GOT3 (cell line): ENCODE measurements around the gene SRRM4.
"Not testable (repeated sequence)": the region's sequence is repeated elsewhere in the genome, so short reads cannot be mapped to it uniquely, and the experiment has no call there.

ENCODE experiments used
- DNase-seq: peaks from one replicate; lab custom pipeline; 2025; ENCODE audit warnings: mixed read lengths; lab: John Stamatoyannopoulos, UW

The SRRM4 gene

DNA sequence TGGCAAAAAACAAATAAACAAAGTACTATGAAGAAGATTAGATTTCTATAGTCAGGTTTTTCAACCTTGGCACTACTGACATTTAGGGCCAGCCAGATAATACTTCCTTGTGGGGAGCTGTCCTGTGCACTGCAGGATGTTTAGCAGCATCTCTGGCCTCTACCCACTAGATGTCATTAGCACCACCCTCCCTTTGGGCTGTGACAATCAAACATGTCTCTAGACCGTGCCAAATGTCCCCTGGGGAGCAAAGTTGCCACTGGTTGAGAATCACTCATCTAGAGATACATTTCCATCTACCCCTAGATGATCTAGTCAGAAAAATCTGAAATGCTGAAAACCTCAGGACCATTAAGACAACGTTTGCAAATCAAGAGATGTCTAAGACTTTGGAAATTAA, 29.9 kb downstream of the SRRM4 start:
- no peak for DNase-seq

DNA sequence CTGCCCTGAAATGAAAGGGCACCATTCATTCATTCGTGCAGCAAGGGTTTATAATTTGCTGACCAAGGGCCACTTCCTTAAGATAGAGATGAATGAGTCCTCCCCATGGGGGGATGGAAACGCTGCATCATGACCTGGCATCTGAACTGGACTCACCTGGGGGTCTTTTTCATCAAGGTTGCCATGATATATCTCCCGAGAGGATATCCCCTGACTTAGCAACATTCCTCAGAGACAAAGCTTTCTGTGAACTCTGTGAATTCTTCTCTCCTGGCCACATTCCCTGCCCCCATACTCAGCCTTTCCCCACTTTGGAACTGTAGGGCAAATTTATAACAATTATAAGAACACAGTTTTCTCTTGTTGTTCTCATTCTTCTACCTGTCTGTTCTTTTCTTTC, 30.8 kb downstream of the SRRM4 start:
- no peak for DNase-seq

DNA sequence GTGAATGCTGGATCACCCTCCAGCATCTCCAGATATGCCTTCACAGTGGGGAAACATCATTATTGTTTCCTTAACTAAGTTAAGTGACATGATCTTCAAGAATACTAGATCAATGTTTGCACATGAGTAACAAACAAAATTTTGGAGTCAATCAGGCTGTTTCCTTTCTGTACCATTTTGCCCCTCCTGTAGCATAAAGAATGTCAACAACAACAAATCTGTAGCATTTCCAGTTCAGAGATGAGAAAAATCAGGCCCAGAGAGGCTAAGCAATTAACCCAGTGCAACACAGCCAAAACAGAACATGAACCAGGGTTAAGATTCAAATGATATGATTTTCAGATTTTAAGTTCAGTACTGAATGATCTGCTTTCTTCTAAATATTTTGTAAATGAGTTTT, 31.7 kb downstream of the SRRM4 start:
- no peak for DNase-seq

DNA sequence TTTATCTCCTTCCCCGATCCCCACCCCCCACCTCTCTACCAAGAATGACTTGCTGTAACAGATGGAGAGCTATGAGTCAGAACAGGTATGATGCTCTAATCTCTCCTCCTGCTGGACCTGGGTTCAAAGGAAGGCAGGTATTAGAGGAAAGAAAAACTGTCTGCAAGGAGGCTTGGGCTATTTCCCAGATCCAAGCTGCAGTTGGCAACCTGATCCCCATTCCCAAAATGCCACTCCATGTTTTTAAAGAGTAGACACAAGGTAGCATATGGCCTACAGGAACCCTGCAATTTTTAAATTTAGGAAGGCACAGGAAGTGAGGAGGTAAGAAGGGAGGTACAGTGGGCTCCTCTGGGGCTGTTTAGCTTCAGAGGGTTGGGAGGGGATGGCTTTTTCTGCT, 33.0 kb downstream of the SRRM4 start:
- DNase-seq, result no peak

DNA sequence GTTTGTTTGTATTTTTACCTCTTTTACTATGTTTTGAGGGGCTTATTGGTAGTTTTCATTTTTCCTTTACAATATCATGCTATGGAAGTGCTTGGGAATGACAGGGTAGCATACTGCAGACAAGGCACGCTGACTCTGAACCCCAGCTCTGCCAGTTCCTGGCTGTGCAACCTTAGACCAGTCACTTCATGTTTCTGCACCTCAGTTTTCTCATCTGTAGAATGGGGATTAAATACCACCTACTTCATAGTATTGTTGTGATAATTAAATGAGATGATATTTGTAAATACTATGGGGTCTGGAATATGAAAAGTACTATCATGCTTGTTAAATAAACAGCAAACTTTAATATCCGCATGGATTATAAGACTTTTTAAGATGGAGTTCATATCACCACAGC, 35.4 kb downstream of the SRRM4 start:
- no peak for DNase-seq

DNA sequence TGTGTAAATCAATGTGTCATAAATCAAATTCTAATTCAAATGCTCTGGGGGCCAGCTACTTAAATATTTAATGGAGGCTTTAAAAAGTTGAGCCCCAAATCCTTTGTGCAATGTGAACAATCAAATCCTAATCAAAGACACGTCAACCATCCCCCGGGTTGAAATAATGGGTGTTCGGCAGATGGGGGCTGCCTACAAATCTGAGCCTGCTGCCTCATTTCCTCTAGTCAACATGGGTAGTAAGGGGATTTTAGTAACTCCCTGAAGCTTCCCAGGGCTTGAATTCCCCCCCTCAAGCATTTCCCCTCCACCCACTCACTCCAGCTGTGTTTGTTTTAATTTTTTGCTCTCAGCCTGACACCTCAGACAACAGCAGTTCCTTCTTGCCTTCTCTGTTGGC, 37.8 kb downstream of the SRRM4 start:
- no peak for DNase-seq

DNA sequence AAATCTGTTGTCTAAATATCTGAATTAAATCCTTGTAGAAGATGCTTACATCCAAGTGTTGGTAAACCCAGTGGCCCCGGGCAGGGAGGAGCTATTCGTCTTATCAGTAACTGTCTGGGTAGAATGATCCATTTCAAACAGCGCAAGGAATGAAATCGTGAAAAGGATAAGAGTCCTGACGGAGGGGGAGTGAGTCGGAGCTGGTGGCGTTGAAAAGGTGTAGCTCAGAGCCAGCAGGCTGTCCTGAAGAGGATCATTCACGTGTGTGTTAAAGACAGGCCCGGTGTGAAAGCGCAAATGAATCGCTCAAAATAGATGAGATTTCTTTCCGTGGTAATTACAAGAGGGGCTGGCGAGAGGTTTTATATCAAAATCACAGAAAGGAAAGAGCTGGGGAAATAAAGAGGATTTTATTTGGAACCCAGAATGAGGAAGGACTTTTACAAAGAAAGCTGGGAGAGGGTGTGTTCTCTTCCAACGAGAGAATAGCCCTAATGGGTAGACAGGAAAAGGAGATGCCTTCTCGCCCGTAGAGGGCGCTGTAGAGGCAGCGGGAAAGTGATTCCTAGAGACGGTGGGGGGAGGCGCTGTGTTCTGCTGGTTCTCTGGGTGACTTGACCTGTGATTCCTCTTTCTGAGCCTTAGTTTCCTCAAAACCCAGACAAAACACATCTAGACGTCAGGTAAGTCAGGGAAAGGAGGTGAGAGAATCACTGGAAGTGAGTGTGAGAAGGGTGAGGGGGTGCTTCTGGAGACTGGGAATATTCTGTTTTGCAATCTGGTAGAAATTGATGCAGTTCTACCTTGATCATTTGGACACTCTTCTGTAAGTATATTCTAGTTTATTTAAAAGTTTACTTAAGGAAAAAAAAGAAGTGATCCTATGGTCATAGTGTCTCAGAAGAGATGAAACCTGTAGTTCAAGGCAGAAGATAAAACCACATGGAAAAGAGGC, 39.3 kb downstream of the SRRM4 start:
- no peak for DNase-seq

DNA sequence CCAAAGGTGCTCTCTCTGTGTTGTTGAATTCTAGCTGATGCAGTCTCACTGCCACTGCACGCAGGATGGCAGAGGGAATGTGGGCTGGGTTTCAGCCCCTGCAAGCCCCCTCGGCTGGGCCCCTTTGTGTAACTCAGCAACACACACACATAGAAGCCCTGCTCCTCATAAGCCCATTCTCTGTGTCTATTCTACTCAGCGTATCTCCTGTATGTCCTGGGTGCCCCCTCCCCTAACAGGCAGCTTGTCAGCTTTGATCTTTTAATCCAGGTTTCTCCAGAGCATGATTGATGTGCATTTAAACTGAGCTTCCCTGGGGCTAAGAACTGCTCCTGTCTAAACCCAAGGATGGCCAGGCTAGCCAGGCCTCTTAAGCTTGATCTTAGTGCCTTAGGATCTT, 43.0 kb downstream of the SRRM4 start:
- no peak for DNase-seq

DNA sequence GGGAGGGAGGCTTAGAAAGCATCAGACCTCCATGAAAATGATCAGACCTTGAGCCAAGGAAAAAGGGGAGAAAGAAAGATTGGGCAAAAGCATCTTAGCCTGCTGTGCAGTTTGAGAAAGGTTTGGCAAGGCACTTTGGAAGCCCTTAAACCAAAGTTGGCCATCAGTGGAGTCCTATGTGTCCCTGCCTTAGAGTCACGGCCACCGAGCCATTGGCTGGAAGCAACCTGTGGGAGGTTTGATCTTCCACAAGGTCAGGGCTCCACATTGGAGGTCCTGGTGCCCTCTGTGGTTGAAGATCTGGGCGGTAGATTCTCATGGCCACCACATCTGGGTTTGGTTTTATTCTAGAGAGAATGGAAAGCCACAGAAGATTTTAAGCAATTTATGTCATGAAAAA, 44.4 kb downstream of the SRRM4 start:
- no peak for DNase-seq

DNA sequence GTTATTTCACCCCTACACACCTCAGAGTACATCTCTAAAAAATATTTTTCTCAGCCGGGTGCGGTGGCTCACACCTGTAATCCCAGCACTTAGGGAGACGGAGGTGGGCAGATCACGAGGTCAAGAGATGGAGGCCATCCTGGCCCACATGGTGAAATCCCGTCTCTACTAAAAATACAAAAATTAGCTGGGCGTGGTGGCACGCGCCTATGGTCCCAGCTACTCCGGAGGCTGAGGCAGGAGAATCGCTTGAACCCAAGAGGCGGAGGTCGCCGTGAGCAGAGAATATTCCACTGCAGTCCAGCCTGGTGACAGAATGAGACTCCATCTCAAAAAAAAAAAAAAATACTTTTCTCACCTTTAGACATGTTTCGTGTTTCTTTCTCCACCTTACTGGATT, 52.0 kb downstream of the SRRM4 start:
- not testable (repeated sequence) for DNase-seq

DNA sequence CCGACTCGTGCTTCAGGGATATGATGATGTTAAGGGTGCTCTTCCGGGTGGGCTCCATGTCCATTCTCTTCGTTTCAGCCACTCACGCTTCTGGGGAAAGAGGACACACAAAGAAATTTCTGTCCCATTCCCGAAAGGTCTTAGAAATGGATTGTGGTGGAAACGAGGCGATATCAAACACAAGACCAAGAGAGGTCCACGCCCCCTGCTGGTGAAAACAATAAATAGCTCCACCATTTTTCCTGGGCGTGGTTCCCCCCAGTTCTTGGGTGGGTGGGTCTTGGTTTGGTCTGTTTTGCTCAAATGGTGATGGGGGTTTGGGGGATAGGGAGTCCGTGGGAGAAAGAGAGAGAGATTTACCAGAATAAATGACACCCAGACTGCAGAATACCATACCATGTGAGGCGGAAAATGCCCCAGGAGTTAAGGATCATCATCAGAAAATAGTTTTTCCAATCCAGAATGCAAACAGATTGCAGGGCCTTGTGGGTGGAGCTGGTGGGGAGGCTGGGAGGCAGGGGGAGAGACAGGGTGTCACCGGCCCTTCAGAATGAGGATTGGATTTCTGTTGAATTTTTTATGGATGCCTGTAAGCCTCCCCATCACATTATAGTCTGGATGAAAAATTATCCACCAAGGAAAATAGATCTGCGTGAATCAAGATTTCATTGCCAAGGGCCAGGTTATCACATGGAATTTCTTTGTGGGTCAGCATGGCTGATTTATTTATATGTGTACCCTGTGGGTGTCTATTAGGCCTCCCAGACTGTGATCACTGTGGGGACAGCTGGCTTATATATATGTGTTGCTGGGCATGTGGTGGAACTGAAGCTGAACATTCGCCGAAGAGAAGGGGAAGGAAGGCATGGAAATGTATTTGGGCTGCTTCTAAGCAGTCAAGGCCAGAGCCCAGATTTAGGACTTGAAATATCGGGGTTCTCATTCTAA, 55.8 kb downstream of the SRRM4 start:
- no peak for DNase-seq

DNA sequence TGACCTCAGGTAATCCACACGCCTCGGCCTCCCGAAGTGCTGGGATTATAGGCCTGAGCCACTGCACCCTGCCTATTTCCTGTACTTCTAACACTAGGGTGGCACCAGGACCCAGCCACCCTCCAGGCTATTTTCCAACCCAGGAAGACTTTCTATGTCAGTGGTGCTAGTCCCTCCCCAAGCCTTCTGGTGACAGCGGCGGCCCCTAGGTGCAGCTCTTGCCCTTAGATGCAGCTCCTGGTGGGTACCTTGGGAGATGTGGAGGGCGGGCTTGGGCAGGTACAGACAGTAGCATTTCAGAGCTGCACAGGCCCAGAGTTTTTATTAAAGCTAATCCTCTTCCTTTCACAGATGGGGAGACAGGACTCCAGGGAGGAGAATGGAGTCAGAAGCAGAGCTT, 62.8 kb downstream of the SRRM4 start:
- no peak for DNase-seq

DNA sequence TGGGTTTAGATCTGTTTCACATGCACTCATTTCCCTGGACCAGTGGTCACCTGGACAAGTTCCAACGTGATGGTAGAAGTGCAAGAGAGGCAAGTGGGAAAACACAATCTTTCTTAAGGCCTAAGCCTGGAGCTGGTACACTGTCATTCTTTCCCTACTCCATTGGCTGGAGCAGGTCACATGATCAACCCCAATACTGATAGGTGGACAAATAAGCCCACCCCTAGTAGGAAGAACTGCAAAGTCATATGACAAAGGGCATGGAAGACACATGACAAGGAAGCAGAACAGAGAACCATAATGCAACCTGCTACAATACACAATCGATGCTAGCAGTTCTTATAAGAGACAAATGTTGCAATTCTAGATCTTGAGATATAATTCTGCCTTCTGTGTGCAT, 66.3 kb downstream of the SRRM4 start:
- DNase-seq, result no peak

DNA sequence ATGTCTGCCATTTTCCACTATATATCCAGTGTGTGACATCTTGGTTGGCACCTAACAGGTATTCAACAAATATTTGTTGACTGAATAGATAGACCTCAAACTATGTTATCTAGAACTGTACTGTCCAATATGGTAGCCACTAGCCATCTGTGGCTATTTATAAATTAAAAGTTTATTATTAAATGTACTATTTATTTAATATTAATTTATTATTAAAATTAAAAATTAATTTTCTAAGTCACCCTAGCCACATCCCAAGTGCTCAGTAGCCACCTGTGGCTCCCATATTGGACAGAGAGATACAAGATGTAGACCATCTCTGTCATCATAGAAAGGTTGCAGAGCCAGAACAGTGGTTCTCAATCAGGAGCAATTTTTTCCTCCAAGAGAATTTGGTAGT, 69.3 kb downstream of the SRRM4 start:
- DNase-seq, result no peak

DNA sequence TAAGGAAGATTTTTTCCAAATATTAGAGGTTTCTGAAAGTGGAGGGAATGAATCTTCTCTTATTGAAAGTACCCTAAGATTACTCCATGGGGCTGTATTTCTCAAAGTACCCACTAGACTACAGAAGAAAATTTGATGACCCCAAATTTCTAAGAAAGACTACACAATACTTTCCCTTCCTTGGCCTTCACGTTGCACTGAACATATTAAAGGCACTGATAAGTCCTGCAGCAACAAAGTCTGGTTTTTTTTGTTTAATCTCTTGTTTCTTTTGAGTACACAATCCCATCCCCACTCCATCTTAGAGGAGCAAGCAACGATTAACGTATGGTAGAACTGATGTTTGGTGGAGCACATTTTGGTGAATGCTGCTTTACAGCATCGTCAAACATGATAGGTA, 70.1 kb downstream of the SRRM4 start:
- DNase-seq, result no peak

DNA sequence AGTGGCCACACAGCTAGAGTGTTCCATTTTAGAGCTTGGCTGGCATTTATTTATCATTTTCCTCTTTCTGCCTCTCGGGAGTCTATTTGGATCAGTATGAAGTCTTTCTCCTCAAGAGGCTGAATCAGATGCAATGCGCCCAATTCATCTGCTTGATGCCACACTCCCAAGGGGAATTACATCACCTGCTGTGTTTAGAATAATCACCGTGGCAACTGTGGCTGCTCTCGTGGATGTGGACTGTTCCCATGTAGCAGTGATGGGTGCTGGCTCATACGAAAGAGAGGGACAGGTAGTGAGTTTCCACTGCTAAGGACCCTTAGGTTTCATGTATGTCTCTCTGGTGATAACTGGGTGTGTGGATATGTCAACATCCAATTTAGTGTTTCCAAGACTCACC, 70.7 kb downstream of the SRRM4 start:
- DNase-seq, result no peak

DNA sequence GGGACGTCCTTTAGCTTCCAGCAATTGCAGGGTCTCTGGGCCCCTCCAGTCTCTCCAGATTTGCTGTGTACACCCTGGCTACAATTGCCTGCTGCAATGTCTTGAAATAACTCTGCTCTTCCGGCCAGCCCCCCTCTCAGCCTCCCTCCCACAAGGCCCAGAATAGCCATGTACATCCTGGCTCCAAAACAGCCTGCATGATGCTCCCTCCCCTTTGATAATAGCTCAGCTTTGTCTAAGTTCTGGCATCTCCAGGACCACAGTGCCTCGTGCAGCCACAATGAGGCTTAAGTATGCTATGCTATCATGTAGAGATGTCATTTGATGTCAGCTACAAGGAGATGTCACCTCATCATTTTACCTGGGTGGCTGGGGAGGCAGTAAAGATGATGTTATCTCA, 74.6 kb downstream of the SRRM4 start:
- no peak for DNase-seq

DNA sequence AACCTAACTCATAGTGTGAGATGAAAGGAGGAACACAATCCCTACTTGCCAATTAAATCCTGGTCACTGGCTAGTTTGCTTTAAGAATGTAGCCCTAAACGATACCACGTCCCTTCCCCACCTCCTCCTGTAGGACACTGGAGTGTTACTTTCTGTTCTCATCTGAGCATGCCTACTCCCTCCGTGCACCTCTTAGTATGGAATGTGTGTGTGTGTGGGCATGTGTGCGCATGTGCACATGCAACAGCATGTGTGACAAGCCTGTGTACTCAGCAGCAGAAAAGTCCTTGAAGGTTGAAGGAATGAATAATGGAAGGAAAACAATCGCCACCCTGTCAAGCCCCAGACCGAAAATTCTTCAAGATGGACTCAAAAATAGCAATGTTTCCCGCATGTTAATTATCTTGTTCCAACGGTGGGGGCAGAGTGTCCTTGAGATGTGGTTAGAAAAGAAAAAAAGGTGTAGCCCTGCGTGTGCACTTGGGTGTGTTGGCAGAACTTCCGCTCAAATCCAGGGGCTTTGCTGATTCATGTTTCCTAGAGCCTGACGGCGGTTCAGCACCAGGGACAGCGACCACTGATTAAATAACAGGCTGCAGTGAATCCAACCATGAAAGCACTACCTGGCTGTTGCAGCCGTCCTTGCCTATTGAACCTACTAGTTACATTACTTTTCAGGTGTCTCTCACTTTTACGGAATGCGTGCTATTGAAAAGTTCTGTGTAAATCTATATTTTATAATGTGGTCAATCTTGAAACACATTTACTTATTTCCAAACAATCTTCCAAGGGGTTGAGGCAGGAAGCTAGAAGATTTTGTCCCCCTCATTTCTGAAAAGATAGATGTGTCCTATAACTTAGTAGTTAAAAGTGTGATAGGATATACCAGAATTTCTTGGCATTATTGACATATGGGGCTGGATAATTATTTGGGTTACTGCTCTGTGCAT, 79.8 kb downstream of the SRRM4 start:
- no peak for DNase-seq

DNA sequence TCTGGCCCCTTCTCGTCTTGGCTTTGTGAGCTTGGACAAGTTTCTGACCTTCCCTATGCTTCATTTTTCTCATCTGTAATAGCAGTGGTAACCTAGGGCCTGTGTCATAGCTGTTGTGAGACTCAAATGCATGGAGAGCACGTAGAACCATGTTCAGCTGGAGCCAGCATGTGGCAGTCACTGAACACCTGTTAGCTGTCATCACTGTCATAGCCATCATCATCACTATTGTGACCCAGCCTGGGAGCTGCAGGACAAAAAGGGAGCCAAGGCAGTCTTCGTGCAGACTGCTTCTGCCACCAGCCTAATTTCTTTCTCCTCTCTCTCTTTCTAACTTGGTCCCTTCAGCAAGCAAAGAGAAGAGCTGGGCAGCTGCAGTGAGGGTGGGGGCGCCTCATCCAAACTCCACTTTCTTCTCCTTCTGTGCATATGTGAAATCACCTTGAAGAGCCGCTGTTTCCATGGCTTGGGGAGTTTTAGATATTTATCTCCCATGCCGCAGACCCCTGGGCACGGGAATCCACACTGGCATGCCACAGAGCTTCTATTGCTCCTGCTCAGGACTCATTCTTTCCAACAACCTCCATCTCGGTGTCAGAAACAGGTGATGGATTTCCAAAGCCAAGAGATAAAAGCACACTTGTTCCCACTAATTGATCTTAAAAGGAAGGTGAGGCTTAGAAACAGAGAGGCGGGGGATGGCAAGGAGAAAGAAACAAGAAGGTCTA, 87.0 kb downstream of the SRRM4 start:
- DNase-seq, result no peak

DNA sequence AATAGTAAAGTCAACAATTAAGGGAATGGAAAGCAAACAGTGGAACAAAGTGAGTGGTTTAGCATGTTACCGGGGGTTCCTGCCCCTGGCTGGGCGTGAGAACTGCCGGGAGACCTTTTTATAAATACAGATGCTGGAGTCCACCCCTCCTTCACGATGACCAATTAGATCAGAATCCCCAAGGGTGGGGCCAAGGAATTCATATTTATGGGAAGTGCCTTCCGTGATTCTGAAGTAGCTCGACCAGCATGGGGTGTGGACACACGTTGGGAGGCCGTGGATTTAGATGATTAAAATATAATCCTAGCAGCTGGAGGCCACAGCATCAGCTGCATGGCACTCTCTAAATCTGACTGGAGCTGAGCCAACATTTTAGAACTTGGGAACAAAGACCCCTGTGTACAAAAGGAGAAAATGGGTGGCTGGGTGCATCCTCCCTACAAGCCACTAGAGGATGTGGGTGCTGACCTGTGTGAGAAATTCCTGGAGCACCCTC, 87.9 kb downstream of the SRRM4 start:
- DNase-seq, result no peak

DNA sequence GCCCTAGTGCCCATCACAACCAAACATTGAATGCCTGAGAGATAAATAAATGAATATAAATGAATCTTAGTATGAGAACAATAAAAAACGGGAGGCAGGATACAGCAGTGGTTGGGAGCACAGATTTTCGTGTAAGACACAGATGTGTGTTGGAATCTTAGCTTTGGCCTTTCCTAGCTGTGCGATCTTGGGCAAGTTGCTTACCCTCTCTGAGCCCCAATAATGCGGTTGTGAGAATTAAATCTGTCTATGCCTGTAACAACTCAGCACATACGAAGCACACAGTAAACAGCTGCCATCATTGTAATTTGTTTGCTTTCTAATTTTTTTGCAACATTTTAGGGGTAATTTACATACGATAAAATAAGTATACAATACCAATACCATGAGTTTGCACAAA, 89.8 kb downstream of the SRRM4 start:
- no peak for DNase-seq
